ENCODE results near the gene VAV2.
"Not testable (repeated sequence)": the region's sequence is repeated elsewhere in the genome, so short reads cannot be mapped to it uniquely, and the experiment has no call there.

The VAV2 gene

GRCh38 chr9:133919253-133920115 lies 72.6 kb downstream of the VAV2 start:
- no peak for DNase-seq

DNA sequence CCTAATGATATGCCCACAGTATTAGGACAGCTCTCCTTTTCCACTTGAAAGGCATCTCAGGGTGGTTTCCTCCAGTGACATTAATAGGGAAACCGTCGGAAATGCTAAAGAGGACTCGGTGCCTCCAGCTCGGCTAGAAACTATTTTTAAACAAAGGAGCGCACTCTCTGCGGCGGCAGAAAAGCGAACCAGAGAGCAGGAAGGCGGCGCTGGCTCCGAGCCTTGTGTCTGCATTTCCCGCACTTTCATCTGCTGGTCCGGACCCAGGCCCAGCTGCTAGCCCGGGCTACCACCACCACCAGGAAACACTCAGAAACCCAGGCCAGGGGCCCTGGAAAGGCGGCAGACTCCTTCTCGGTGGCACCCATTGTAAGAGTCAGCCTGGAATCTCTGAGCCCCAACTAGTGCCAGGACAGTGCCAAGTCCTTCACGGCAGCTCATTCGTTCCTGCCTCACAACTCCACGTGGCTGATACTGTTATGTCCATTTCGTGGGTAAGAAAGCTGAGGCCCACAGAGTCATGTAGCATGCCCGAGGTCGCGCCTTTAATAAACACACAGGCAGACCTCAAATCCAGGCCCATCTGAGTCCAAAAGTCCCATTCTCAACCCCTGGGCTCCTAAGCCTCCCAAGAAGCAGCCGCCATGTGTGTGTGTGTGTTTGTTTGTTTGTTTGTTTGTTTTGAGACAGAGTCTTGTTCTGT lies 73.9 kb downstream of the VAV2 start:
- peak in 33 of 58 donors; percentile 5 to 74 (median 33) for DNase-seq

DNA sequence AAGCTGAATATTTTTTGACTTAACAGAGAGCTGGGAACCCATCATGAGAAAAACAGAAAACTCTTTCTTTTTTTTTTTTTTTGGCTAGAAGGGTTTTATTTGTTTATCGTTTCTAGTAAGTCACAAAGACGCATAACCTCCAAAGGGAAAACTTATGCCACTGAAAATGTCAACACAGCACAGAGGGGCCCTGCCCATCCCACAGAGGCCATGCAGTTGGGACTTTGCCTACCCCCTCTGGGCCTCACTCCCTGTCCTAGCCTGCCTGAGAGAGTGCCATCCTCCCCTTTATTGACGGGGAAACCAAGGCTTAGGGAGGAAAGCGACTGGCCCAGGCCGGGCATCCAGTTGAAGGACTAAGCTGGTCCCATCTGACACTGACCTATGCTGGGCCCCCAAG lies 74.7 kb downstream of the VAV2 start:
- no peak for DNase-seq

DNA sequence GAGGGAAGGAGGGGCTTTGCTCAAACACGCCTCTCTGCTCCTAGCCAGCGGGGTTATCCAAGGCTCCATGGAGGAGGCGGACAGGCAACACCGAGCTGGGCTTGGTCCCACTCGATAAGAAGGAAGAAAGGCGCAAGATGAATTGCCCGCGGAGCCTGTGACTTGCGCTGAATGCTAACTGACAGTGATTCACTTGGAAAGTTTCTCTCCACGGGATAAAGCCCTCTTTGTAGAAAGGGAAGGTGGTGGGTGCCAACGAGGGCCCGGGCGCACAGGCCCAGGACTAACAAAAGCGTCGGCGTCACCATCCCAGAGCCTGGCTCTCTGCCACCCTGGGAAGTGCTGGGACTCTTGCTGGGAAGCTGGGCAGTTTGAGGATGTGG lies 76.0 kb downstream of the VAV2 start:
- DNase-seq: peak in 57 of 58 donors; percentile 20 to 90 (median 74)

DNA sequence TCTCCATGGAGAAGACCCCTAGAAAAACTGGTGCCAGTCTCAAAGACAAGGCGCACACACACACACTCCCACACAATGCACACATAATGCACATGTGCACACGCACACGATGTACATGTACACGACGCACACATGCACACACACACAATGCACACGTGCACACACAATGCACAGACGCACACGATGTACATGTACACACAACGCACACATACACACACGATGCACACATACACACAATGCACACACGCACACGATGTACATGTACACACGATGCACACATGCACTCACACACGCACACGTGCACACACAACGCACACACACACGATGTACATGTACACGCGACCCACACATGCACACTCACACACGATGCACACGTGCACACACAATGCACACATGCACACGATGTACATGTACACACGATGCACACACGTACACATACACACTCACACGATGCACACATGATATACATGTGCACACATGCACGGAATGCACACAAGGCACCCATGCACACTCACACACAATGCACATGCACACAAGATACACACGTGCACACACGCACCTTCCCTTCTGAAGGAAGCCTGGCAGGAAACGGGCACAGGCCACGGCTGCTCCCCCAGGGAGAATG lies 76.5 kb downstream of the VAV2 start:
- no peak for DNase-seq

DNA sequence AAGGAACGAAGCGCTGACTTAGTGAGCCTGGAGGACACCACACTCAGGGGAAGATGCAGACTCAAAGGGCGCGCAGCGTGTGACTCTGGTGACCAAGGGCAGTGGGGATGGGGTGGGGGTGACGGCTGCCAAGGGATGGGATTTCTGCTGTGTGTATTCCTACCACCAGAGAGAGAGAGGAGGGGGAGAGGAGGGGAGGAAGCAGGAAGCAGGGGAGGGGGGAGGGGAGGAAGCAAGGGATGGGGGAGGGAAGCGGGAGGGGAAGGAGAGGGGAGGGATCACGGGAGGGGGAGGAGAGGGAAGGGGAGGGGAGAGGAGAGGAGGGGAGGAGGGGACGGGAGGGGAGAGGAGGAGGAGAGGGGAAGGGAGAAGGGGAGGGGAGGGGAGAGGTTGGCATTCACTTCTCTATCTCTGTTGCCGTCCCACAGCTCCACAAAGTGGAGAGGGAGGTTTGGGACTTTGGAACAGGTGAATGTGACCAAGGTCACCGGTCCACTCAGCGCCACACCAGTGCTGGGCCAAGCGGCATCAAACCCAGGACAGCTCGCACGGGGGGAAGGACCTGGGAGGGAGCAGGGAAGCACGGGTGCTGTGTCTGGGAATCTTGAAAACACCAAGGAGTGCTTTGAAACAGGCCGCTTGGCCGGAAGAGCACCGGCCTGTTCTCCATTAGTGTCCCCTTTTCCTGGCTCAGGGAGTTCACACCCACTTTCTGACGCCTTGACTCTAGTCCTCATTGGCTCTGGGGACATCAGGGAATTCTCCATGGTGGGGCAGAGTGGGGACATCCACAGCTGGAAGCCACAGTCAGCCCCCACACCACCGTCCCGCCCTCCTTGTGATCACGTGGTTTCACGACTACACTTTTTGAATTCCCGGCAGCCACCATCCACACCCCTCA lies 77.4 kb downstream of the VAV2 start:
- no peak for DNase-seq

DNA sequence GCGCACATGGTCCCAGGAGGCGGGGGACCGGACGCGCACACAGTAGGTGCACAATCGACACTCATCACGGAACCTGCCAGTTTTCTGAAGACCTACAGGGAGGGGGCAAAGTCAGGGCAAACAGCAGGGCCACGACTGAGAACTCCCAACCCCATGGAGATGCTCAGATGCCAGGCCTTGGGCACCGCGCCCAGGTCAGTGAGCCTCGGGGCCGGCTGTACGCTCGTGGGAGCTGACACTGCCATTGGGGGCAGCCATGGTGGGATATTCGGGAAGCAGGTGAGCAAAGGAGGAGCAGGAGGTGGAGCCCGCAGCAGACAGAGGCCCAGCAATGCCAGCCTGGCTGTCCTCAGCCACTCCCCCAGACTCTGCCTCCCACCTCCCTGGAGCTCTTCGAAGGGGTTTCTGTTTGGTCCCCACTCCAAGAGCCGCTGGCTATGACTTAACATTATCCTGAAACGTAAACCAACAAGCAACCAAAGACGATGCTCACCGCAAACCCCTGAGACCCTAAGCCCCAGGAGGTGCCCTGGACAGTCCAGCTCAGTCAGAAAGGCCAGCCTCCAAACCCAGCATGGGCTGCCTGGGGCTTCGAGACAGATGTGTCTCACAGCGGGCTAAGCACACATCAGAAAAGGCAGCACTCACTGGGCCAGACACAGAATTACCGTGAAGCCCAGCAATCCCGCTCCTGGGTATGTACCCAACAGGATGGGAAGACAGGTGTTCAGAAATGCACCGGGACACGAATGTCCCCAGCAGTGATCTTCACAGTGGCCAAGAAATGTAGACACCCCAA lies 78.4 kb downstream of the VAV2 start:
- DNase-seq: no peak

- no peak for DNase-seq
These were observed 81.1 kb downstream of the VAV2 start for GRCh38 chr9:133910855-133911514.

GRCh38 chr9:133906932-133907910 lies 84.9 kb downstream of the VAV2 start:
- DNase-seq: peak in 19 of 58 donors; percentile 13 to 75 (median 43)

DNA sequence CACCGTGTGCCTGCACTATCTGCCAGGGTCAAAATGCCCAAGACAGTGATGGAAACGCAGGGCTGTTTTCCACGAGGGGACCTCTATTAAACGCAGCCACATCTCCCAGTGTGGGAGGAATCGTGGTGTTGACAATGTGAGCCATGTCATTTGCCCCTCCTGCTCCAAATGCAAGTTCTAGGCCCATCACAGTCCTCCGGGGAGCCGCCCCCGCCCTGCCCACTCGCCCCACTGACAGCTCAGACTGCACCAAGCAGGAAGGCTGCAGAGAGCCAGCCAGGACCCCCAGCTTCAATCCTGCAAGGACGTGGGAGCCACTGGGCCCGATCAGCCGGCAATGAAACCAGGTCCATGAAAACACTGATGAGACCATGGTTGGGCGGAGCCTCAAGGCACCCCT lies 85.9 kb downstream of the VAV2 start:
- DNase-seq: no peak

DNA sequence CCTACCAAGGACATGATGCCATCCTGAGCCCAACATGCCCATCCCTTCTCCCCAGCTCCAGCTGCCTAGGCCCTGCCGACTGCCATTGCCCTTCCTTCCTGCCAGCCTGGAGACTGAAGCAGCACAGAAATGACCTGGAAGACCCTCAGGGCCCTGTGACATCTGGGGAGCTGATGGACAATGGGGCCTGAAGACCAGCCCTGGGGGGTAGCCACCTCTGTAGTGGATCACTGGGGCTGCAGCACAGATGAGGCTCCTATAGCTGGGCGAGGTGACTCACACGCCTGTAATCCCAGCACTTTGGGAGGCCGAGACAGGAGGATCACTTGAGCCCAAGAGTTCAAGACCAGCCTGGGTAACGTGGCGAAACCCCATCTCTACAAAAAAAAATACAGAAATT lies 86.6 kb downstream of the VAV2 start:
- no peak for DNase-seq

DNA sequence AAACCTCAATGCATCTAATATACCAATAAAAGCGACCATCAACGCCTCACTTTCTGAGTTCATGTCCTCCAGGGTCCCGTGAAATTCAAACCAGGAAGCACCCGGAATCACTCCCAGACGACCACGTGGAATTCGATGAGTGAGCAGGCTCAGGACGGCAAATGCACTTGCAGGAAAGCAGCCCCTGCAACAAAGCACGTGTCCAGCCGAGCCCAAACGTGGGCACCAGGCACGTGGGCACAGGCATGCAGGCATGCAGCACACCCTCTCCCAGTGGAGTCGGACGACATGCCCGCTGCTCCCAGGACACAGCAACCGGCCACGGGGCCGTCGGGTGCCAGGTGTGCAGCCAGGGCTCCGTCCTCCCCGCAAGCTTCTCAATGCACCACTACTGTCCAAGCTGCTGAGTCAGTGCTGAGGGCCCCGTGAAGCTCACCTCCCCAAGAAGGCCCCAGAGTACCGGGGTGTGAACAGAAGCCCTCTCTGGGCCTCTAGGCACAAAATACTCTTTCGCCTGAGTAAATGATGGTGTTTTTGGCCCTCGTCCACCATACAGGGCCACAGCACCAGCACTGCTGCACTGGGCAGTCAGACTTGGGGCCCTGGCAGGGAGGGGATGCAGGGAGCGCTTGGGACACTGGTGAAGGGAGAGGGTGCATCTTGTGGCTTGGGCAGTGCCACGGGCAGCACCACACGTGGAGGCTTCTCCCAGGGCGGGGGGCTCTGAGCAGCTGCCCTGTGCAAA lies 87.6 kb downstream of the VAV2 start:
- DNase-seq: no peak

DNA sequence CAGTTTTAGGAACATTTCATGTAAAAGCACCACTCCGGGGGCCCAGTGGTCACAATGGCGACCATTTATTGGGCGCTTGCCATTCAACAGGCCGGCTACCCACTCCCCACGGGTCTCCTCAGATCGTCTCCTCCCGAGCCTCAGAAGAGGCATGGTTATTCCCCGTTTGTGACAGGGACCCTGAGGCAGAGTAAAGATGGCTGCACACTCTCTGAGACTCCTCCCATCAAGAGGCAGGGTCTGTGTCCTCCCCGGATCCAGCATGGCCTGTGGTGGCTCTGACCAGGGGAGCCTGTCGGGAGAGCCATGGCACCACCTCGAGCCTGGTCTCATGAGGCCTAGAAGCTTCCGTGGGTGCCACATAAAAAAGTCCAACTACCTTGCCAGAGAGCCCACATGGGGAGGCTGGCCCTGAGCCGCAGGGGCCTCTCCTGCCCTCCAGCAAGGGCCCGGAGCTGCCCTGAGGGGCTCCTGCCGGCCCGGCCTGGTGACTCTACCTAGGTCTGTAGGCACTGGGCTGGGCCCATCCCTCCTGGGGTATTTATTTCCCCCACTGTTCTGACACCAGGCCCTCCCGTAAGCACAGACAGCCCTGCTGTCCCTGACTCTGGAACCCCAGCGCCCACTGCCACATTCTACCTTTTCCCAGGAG lies 90.8 kb downstream of the VAV2 start:
- DNase-seq: no peak

- DNase-seq: no peak
These were observed 94.4 kb downstream of the VAV2 start for GRCh38 chr9:133897675-133898074.

DNA sequence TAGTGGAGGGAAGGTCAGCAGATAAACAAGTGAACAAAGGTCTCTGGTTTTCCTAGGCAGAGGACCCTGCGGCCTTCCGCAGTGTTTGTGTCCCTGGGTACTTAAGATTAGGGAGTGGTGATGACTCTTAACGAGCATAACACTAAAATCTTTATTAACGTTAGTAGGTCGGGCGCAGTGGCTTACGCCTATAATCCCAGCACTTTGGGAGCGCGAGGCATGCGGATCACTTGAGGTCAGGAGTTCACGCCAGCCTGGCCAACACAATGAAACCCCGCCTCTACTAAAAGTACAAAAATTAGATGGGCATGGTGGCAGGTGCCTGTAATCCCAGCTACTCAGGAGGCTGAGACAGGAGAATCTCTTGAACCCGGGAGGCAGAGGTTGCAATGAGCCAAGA lies 96.1 kb downstream of the VAV2 start:
- not testable (repeated sequence) for DNase-seq

GRCh38 chr9:133895335-133895734 lies 96.8 kb downstream of the VAV2 start:
- DNase-seq: no peak
